NB4 (cell line): ENCODE data around the gene MAPK8IP3.
A peak's percentile ranks its signal among the peaks of the same experiment; 100 is the strongest.

Source experiments
- DNase-seq: peaks from one replicate; pipeline ENCODE4 v3.0.0; 2010; ENCODE audit warnings: low read depth
- H3K4me3 ChIP-seq: one replicate; pipeline ENCODE4 v1.5.1; 2011; ENCODE audit warnings: mild to moderate bottlenecking, low read depth, low read length, moderate library complexity
- CTCF ChIP-seq: IDR thresholded peaks from one replicate; pipeline ENCODE4 v1.5.1; 2012; ENCODE audit warnings: low read depth, low read length
- MYC ChIP-seq: IDR thresholded peaks from 2 replicates; pipeline ENCODE4 v1.6.1; 2011; ENCODE audit warnings: low read depth, low read length
- POLR2A ChIP-seq: IDR thresholded peaks from 2 replicates; pipeline ENCODE4 v1.6.1; 2011; ENCODE audit warnings: mild to moderate bottlenecking; ENCODE audit not compliant: insufficient read length; ENCODE audit errors: extremely low read depth
- TF ChIP-seq, protein P1 (sequence below): IDR thresholded peaks from 2 replicates; pipeline ENCODE4 v1.6.1; 2011; ENCODE audit warnings: low read depth, low read length

MAPK8IP3 gene

GRCh38 chr16:1769402-1770300 is 63.7 kb downstream of the MAPK8IP3 start:
- H3K4me3 ChIP-seq: no peak overlapping the region
- DNase-seq: no peak
- no peak for TF ChIP-seq CTCF
- TF ChIP-seq, protein P1, sequence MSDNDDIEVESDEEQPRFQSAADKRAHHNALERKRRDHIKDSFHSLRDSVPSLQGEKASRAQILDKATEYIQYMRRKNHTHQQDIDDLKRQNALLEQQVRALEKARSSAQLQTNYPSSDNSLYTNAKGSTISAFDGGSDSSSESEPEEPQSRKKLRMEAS: no peak
- no peak for TF ChIP-seq POLR2A
- no peak for TF ChIP-seq MYC

GRCh38 chr16:1770328-1771187 is 64.6 kb downstream of the MAPK8IP3 start:
- no peak for DNase-seq
- peak overlapping the region; percentile 32 for H3K4me3 ChIP-seq

GRCh38 chr16:1771188-1771863 is 65.3 kb downstream of the MAPK8IP3 start, which contains the start of gene NME3:
Gene NME3 (minus strand): TSS chr16:1771543. CDS start chr16:1771534, 9 bp downstream.
- TF ChIP-seq POLR2A: no peak
- no peak; the same call in 1 of the 2 replicates for TF ChIP-seq MYC
- TF ChIP-seq, protein P1: no peak
- no peak for TF ChIP-seq CTCF
- peak; percentile 73 for DNase-seq
- peak within 1 kb of the TSS; percentile 85 for H3K4me3 ChIP-seq

More at GRCh38 chr16:1770328-1771187, 64.6 kb downstream of the MAPK8IP3 start:
- TF ChIP-seq CTCF (no peak), MYC (no peak), POLR2A (no peak)

GRCh38 chr16:1771864-1772361 is 65.9 kb downstream of the MAPK8IP3 start:
- TF ChIP-seq, protein P1: no peak
- no peak for TF ChIP-seq MYC
- TF ChIP-seq POLR2A: no peak
- no peak for TF ChIP-seq CTCF
- DNase-seq: no peak
- H3K4me3 ChIP-seq: peak overlapping the region; percentile 85

DNA sequence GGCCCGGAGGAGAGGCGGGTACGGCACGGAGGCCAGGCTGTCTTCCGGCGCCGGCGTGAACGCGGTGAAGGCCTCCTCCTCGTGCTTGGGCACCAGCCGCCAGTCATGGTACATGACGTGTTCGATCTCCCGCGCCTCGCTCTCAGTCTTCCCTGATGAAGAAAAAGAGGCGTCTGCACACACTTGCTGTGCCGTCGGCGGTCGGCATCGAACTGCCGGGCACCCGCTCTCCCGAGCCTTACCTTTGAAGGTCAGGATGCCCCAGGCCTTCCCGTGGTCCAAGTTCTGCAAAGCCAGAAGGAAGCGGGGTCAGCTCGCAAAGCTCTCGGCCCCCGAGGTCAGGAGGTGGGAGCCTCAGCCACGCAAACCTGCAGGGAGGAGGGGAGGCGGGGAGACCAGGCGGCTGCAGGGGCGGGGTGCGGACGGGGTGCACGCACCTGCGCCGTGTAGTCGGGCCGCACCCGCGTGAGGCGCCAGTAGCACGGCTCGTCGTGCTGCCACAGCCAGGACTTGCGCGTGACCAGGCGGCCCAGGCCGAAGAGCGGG is 66.4 kb downstream of the MAPK8IP3 start, which contains the start of gene EME2:
TSS of gene EME2 (plus strand) at position 449 of the 546 bp plus-strand sequence. CDS start 418 bp downstream, outside the sequence.
- TF ChIP-seq, protein P1: peak; percentile 49; the same call in 1 of the 2 replicates
- no peak; the same call in 1 of the 2 replicates for TF ChIP-seq MYC
- peak within 1 kb of the TSS; percentile 85 for H3K4me3 ChIP-seq
- peak; percentile 63 for DNase-seq
